HepG2 (cell line): ENCODE results near the gene PRRC2A. TPM values are rescaled to one million over a fixed set of nuclear protein-coding genes. Genes with fewer than 3 reads are reported as not detected.
A peak's percentile ranks its signal among the peaks of the same experiment; 100 is the strongest.

Source experiments
- AGO1 ChIP-seq: fragments of 200-400 bp; formaldehyde crosslinking; IDR thresholded peaks from 2 replicates; pipeline ENCODE4 v1.6.1; 2017; ENCODE audit warnings: mild to moderate bottlenecking, low read depth, low read length, moderate library complexity; ENCODE audit not compliant: poor library complexity, severe bottlenecking
- ATM ChIP-seq: fragments of 450-650 bp; IDR thresholded peaks from 2 replicates; pipeline ENCODE4 v1.7.1; 2017; ENCODE audit warnings: mild to moderate bottlenecking, borderline replicate concordance
- BRD4 ChIP-seq: sonication (generic); formaldehyde crosslinking; IDR thresholded peaks from 2 replicates; pipeline ENCODE4 v1.4.0; 2020; ENCODE audit warnings: missing genetic modification reagents
- KMT2A ChIP-seq: sonication (generic); formaldehyde crosslinking; IDR thresholded peaks from 2 replicates; pipeline ENCODE4 v1.4.0; 2020; ENCODE audit warnings: missing genetic modification reagents
- SMC3 ChIP-seq: IDR thresholded peaks from 2 replicates; pipeline ENCODE4 v1.6.1; 2011; ENCODE audit warnings: low read length, improper control_type of control experiment
- TBX2 ChIP-seq: sonication (generic); formaldehyde crosslinking; IDR thresholded peaks from 2 replicates; pipeline ENCODE4 v1.5.0; 2020; ENCODE audit warnings: missing genetic modification reagents, mild to moderate bottlenecking, borderline replicate concordance
- ZBTB20 ChIP-seq: sonication (generic); formaldehyde crosslinking; IDR thresholded peaks from 2 replicates; pipeline ENCODE4 v1.8.1; 2023; ENCODE audit warnings: missing genetic modification reagents, low read depth, mild to moderate bottlenecking, borderline replicate concordance
- ZBTB3 ChIP-seq: sonication (generic); formaldehyde crosslinking; IDR thresholded peaks from 2 replicates; pipeline ENCODE4 v1.4.0; 2020; ENCODE audit warnings: low read depth, mild to moderate bottlenecking, moderate library complexity, missing genetic modification reagents, borderline replicate concordance
- ZMYM3 ChIP-seq: sonication (generic); formaldehyde crosslinking; IDR thresholded peaks from 2 replicates; pipeline ENCODE4 v1.5.1; 2020; ENCODE audit warnings: mild to moderate bottlenecking, missing genetic modification reagents
- ZNF550 ChIP-seq: sonication (generic); formaldehyde crosslinking; IDR thresholded peaks from 2 replicates; pipeline ENCODE4 v1.4.0; 2020; ENCODE audit warnings: mild to moderate bottlenecking, missing genetic modification reagents, borderline replicate concordance
- ZNF564 ChIP-seq: sonication (generic); formaldehyde crosslinking; IDR thresholded peaks from 2 replicates; pipeline ENCODE4 v1.8.1; 2023; ENCODE audit warnings: mild to moderate bottlenecking, missing genetic modification reagents
- polyA plus RNA-seq, 8 experiments: library from polyadenylated mRNA; depleted of rRNA in 3 of 8; stranded (reverse) in 7 of 8; unstranded in 1 of 8; fragments of >200 nt; fragmentation: Illumina TruSeq in 4 of 8; extraction: Trizol in 4 of 8; gene quantifications; 2 replicates each; pipeline versions ENCODE4 v1.2.1 to v1.2.3, GENCODE V29; 2011 to 2016; ENCODE audit warnings: low read depth in 4 of 8, missing spikeins in 1 of 8, mixed read lengths in 1 of 8; ENCODE audit not compliant: insufficient read depth in 1 of 8
- total RNA-seq, 5 experiments: library from RNA; depleted of rRNA; stranded (reverse); fragments of >200 nt; fragmentation: Illumina TruSeq; extraction: Trizol; gene quantifications; 2 replicates each; pipeline ENCODE4 v1.2.3, GENCODE V29; 2016; ENCODE audit warnings: low read depth in 1 of 5
- TF ChIP-seq, protein P1 (sequence below): sonication (generic); formaldehyde crosslinking; IDR thresholded peaks from 2 replicates; pipeline ENCODE4 v1.4.0; 2020; ENCODE audit warnings: mild to moderate bottlenecking, missing genetic modification reagents, borderline replicate concordance
- TF ChIP-seq, protein P2 (sequence below): sonication (generic); formaldehyde crosslinking; IDR thresholded peaks from 2 replicates; pipeline ENCODE4 v1.5.1; 2020; ENCODE audit warnings: mild to moderate bottlenecking, missing genetic modification reagents, moderate library complexity
- TF ChIP-seq, protein P3 (sequence below): sonication (generic); formaldehyde crosslinking; IDR thresholded peaks from 2 replicates; pipeline ENCODE4 v1.8.0; 2022; ENCODE audit warnings: low read depth, missing genetic modification reagents
- TF ChIP-seq, protein P4 (sequence below): sonication (generic); formaldehyde crosslinking; IDR thresholded peaks from 2 replicates; pipeline ENCODE4 v1.5.0; 2020; ENCODE audit warnings: missing genetic modification reagents
- TF ChIP-seq, protein P5 (sequence below): sonication (generic); formaldehyde crosslinking; IDR thresholded peaks from 2 replicates; pipeline ENCODE4 v1.4.0; 2020; ENCODE audit warnings: missing genetic modification reagents, borderline replicate concordance
- TF ChIP-seq, protein P6 (sequence below): sonication (generic); formaldehyde crosslinking; IDR thresholded peaks from 2 replicates; pipeline ENCODE4 v1.5.0; 2020; ENCODE audit warnings: missing genetic modification reagents

PRRC2A gene
- total and polyA plus RNA-seq, 2 of the 13 experiments (the other 11 are each of a cell fraction or from before 2014, with no cell fraction given) = 38.9 to 47.4 TPM

DNA sequence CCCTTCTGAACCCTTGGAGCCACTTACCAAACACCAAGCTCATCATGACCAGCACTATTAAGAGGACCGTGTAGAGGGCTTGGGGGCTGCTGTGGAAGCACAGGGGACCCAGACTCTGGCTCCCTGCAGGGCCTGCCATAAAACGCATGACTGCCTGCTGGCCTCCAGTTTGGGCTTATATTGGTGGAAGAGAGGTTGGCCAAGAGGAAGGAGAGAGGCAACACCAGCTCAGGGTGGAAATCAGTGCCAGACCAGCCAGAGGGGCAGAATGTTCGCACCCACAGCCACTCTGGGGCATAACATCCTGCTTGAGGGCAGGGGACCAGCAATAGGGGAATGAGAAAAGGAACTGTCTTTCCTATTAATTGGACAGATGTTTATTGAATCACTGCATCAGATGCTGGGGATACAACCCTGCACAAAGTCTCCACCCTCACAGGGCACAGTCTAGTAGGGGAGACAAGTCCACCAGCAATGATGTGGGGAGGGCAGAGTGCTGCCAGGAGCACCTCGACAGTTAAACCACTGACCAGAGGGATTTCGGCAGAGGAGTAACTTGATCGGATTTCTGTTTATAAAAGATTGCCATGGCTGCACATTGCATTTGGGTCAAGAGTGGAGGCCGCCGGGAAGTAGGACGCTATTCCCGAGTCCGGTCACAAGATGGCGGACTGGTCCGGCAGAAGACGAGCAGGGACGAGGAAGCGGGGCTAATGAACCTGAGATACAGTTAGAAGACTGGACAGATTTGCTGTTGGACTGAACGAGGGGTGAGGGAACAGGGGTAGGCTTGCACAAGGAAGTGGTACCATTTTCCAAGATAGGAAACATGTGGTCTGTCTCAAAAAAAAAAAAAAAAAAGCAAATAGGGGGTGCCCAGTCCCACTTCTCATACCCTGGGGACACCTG lies 60.0 kb downstream of the PRRC2A start, which contains the start of gene LY6G5C (continued):
- TF ChIP-seq, protein P1, sequence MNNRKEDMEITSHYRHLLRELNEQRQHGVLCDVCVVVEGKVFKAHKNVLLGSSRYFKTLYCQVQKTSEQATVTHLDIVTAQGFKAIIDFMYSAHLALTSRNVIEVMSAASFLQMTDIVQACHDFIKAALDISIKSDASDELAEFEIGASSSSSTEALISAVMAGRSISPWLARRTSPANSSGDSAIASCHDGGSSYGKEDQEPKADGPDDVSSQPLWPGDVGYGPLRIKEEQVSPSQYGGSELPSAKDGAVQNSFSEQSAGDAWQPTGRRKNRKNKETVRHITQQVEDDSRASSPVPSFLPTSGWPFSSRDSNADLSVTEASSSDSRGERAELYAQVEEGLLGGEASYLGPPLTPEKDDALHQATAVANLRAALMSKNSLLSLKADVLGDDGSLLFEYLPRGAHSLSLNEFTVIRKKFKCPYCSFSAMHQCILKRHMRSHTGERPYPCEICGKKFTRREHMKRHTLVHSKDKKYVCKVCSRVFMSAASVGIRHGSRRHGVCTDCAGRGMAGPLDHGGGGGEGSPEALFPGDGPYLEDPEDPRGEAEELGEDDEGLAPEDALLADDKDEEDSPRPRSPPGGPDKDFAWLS (CRISPR knock-in tag) = no peak
- peak; percentile 92 for TF ChIP-seq SMC3
- no peak for TF ChIP-seq ZBTB3 (CRISPR knock-in tag)
- no peak for TF ChIP-seq BRD4 (CRISPR knock-in tag)
- TF ChIP-seq AGO1 = no peak
- TF ChIP-seq, protein P2, sequence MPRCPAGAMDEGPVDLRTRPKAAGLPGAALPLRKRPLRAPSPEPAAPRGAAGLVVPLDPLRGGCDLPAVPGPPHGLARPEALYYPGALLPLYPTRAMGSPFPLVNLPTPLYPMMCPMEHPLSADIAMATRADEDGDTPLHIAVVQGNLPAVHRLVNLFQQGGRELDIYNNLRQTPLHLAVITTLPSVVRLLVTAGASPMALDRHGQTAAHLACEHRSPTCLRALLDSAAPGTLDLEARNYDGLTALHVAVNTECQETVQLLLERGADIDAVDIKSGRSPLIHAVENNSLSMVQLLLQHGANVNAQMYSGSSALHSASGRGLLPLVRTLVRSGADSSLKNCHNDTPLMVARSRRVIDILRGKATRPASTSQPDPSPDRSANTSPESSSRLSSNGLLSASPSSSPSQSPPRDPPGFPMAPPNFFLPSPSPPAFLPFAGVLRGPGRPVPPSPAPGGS (CRISPR knock-in tag) = peak; percentile 70; the same call in 1 of the 2 replicates
- TF ChIP-seq, protein P3, sequence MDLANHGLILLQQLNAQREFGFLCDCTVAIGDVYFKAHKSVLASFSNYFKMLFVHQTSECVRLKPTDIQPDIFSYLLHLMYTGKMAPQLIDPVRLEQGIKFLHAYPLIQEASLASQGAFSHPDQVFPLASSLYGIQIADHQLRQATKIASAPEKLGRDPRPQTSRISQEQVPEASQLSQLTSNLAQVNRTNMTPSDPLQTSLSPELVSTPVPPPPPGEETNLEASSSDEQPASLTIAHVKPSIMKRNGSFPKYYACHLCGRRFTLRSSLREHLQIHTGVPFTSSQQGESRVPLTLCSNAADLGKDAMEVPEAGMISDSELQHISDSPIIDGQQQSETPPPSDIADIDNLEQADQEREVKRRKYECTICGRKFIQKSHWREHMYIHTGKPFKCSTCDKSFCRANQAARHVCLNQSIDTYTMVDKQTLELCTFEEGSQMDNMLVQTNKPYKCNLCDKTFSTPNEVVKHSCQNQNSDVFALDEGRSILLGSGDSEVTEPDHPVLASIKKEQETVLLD (CRISPR knock-in tag) = no peak
- TF ChIP-seq, protein P4, sequence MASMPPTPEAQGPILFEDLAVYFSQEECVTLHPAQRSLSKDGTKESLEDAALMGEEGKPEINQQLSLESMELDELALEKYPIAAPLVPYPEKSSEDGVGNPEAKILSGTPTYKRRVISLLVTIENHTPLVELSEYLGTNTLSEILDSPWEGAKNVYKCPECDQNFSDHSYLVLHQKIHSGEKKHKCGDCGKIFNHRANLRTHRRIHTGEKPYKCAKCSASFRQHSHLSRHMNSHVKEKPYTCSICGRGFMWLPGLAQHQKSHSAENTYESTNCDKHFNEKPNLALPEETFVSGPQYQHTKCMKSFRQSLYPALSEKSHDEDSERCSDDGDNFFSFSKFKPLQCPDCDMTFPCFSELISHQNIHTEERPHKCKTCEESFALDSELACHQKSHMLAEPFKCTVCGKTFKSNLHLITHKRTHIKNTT (CRISPR knock-in tag) = no peak
- 0 out of 2 replicates have a peak, but pooled peaks have one; percentile 57 for TF ChIP-seq ZBTB20 (CRISPR knock-in tag)
- TF ChIP-seq, protein P5, sequence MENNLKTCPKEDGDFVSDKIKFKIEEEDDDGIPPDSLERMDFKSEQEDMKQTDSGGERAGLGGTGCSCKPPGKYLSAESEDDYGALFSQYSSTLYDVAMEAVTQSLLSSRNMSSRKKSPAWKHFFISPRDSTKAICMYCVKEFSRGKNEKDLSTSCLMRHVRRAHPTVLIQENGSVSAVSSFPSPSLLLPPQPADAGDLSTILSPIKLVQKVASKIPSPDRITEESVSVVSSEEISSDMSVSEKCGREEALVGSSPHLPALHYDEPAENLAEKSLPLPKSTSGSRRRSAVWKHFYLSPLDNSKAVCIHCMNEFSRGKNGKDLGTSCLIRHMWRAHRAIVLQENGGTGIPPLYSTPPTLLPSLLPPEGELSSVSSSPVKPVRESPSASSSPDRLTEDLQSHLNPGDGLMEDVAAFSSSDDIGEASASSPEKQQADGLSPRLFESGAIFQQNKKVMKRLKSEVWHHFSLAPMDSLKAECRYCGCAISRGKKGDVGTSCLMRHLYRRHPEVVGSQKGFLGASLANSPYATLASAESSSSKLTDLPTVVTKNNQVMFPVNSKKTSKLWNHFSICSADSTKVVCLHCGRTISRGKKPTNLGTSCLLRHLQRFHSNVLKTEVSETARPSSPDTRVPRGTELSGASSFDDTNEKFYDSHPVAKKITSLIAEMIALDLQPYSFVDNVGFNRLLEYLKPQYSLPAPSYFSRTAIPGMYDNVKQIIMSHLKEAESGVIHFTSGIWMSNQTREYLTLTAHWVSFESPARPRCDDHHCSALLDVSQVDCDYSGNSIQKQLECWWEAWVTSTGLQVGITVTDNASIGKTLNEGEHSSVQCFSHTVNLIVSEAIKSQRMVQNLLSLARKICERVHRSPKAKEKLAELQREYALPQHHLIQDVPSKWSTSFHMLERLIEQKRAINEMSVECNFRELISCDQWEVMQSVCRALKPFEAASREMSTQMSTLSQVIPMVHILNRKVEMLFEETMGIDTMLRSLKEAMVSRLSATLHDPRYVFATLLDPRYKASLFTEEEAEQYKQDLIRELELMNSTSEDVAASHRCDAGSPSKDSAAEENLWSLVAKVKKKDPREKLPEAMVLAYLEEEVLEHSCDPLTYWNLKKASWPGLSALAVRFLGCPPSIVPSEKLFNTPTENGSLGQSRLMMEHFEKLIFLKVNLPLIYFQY (CRISPR knock-in tag) = 0 out of 2 replicates have a peak, but pooled peaks have one; percentile 31
- TF ChIP-seq KMT2A (CRISPR knock-in tag) = peak; percentile 28; the same call in 1 of the 2 replicates
- TF ChIP-seq TBX2 (CRISPR knock-in tag) = no peak
- TF ChIP-seq ZMYM3 (CRISPR knock-in tag) = peak; percentile 40; the same call in 1 of the 2 replicates
- no peak for TF ChIP-seq ZNF550
- TF ChIP-seq, protein P6, sequence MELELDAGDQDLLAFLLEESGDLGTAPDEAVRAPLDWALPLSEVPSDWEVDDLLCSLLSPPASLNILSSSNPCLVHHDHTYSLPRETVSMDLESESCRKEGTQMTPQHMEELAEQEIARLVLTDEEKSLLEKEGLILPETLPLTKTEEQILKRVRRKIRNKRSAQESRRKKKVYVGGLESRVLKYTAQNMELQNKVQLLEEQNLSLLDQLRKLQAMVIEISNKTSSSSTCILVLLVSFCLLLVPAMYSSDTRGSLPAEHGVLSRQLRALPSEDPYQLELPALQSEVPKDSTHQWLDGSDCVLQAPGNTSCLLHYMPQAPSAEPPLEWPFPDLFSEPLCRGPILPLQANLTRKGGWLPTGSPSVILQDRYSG (CRISPR knock-in tag) = no peak
- no peak for TF ChIP-seq ATM
- no peak for TF ChIP-seq ZNF564 (CRISPR knock-in tag)
